Stimulated activated CD4-positive, alpha-beta T cell treated with anti-CD3 and anti-CD28 coated beads, Interleukin-1b, Interleukin-23, amount 100 ng/mL, for 24 hours (primary cell): ENCODE results near the gene LSM12.

Experiments used
- DNase-seq, 4 experiments: peaks; one replicate each; pipeline ENCODE4 v3.0.0-alpha.2; 2020; ENCODE audit warnings: low read depth in 4 of 4, low spot score in 1 of 4

The LSM12 gene

DNA sequence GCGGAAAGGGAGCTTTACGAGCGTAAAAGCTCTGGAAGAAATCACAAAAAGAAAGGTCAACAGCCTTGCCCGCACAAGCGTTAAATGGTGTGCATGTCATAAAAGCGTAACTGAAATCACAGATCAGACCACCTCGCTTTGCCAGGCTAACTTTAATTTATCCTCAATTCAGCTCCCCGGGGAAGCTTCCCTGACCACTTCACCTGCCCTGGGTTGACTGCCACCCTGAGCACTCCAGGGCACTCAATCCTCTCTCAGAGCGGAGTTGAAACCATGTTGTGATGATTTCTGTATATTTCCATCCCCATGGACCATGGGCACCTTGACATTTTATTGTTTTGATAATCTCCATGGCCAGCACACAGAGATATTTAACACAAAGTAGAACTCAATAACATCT lies 78.2 kb downstream of the LSM12 start:
- DNase-seq: no peak

DNA sequence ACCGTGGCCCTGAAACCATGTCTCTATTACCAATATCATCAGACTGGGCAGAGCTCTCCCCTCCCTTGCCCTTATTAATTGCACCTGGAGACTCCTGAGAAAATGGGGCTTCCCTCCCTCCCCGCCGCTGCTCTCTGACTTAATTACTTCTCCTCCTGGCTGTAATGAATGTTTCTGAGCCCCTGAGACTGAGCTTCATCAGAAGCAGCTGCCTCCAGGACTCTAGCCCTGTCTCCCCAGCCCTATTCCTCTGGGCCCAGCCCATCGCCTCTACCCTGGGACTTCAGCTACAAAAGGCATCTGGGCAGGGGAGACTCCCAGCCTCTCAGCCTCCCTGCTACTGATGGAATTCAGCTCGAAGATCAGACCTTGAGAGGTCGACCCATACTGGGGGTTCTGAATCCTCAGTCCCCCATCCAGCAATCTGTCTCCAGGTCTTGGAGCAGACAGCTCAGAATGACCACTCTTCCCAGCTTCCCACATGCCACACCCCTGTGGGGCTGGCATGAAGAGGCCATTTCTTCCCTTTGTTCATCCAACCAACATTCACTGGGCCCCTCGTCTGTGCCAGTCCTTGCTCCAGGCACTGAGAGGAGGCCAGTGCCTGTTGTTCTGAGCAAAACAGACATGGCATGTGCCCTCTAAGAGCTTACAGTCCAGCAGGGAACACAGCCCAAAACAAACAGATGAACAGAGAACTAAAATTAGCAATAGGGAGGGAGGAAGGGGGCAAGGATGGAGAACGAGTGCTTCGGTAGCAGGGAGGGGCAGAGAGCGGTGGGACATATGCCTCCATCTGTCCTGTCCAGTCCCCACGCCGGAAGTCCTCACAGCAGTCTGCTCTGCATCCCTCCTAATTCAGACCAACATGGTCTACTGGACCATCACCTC lies 79.1 kb downstream of the LSM12 start:
- no peak for DNase-seq

GRCh38 chr17:43986225-43986981 lies 80.1 kb downstream of the LSM12 start:
- DNase-seq: no peak

- no peak for DNase-seq
Observed at GRCh38 chr17:43984521-43984920, 82.0 kb downstream of the LSM12 start.
